Activated naive CD8-positive, alpha-beta T cell treated with anti-CD3 and anti-CD28 coated beads, Interleukin-2, amount 10 ng/mL, durations not matched to agents 7 days and 5 days (primary cell): Measurements from ENCODE around the gene NR2C2AP. TPM values are rescaled to one million over a fixed set of nuclear protein-coding genes. Genes with fewer than 3 reads are reported as not detected.

ENCODE experiments used
- ATAC-seq: fragments of 150-1000 bp; cut with Tn5 transposase; one replicate; pipeline ENCODE4 v1.10.0; 2021; ENCODE audit warnings: low read depth, moderate library complexity
- POLR2A ChIA-PET: fragments of 350-600 bp; sonication (Branson Sonifier 250); formaldehyde crosslinking; loops from one replicate; lab custom pipeline; 2021; ENCODE audit warnings: antibody characterized with exemption; lab: Charles Lee
- DNase-seq: peaks from one replicate; pipeline ENCODE4 v3.0.0; 2021
- H3K27ac Mint-ChIP-seq: one replicate; pipeline ENCODE4 v1.8.0; 2022; ENCODE audit warnings: mild to moderate bottlenecking, mixed read lengths
- H3K27me3 Mint-ChIP-seq: one replicate; pipeline ENCODE4 v1.8.0; 2022; ENCODE audit warnings: mild to moderate bottlenecking, moderate library complexity, mixed read lengths
- H3K36me3 Mint-ChIP-seq: one replicate; pipeline ENCODE4 v1.8.0; 2021; ENCODE audit warnings: mild to moderate bottlenecking, mixed read lengths
- H3K4me1 Mint-ChIP-seq: one replicate; pipeline ENCODE4 v1.8.0; 2021; ENCODE audit warnings: mixed read lengths
- H3K4me3 Mint-ChIP-seq: one replicate; pipeline ENCODE4 v1.8.0; 2022; ENCODE audit warnings: mild to moderate bottlenecking, moderate library complexity, mixed read lengths
- H3K9me3 Mint-ChIP-seq: one replicate; pipeline ENCODE4 v1.8.0; 2021; ENCODE audit warnings: mixed read lengths
- total RNA-seq, 2 experiments: library from RNA; stranded (reverse); gene quantifications; one replicate each; pipeline ENCODE4 v1.2.3, GENCODE V29; 2021

The NR2C2AP gene, protein sequence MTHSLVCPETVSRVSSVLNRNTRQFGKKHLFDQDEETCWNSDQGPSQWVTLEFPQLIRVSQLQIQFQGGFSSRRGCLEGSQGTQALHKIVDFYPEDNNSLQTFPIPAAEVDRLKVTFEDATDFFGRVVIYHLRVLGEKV
- total RNA-seq: 10 to 100 TPM; 29.1 to 32.9 TPM

- DNase-seq (peak; percentile 93), ATAC-seq (peak; percentile 91)
- Mint-ChIP-seq H3K36me3 (peaks cover 5% of the 10 kb centered on the region), H3K9me3 (peaks cover 2% of the 10 kb centered on the region), H3K4me1 (peaks cover 21% of the 10 kb centered on the region), H3K27ac (peak within 1 kb of the TSS; percentile 84), H3K27me3 (peaks cover 2% of the 10 kb centered on the region), H3K4me3 (peak within 1 kb of the TSS; percentile 90)
- POLR2A ChIA-PET: interaction anchor here (0.5 to 2.9 kb wide), 12 partner anchors 10 to 1439 kb away, joined by 3 to 58 read pairs (median 3); partner anchors contain the start of genes BORCS8, COPE, DDX49 and ELL
Observed at GRCh38 chr19:19203012-19203856, at the start of gene NR2C2AP. Gene NR2C2AP (minus strand): TSS chr19:19203414. CDS start chr19:19203060, 354 bp downstream.

DNA sequence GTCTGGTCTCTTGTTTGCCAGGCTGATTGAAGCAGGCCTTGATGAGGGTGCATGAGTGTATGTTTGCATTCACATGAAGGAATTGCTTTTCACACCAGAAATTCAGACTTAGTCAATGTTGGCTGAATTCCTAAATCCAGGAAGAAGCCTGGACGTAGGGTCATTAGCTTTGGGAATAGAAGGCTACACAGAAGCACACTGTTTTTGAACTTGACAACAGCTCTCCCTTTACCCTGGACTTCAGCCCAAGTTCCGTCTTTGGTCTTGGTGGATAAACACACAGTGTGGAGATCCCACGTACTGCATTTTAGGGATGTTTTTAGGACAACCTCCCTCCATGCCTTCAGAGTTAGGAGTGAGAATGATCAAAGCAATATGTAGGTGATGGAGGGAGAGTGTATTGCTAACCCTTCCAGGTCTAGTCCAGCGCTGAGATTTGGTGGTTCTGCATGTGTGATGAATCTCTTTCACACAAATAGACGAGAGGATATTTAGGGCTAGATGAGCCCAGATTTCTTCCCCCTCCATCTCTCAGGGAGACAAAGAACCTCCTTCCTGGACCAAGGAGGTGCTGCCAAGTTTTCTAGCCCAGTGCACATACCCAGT, 47.1 kb upstream of the NR2C2AP start:
- ATAC-seq: no peak
- peaks cover 17% of the 10 kb centered on the region for H3K27me3 Mint-ChIP-seq
- no peaks in the 10 kb centered on the region for H3K9me3 Mint-ChIP-seq
- DNase-seq: no peak
- H3K4me1 Mint-ChIP-seq: no peaks in the 10 kb centered on the region
- no peak overlapping the region for H3K27ac Mint-ChIP-seq
- no peaks in the 10 kb centered on the region for H3K36me3 Mint-ChIP-seq
- H3K4me3 Mint-ChIP-seq: no peak overlapping the region
- POLR2A ChIA-PET: no interaction called here

DNA sequence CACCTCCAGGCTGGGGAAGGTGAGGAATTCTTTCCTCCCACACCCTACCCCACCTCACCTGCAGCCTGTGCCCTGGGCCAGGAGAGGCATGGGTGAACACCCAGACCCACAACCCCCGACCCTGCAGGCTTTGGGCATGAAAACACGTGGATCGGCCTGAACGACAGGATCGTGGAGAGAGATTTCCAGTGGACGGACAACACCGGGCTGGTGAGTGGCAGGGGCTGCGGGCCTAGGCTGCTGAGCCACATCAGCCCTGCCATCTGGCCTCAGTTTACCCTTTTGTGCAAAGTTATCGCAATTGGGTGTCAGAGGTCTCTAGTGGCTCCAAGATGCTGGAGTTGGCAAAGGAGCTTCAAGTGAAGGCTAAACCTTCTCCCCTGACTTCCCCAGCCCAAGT, 37.3 kb upstream of the NR2C2AP start:
- H3K4me1 Mint-ChIP-seq: no peaks in the 10 kb centered on the region
- H3K27me3 Mint-ChIP-seq: no peaks in the 10 kb centered on the region
- ATAC-seq (no peak), DNase-seq (no peak)
- H3K36me3 Mint-ChIP-seq: no peaks in the 10 kb centered on the region
- H3K27ac Mint-ChIP-seq: no peak overlapping the region
- POLR2A ChIA-PET: no interaction called here
- H3K9me3 Mint-ChIP-seq: peaks cover 4% of the 10 kb centered on the region
- H3K4me3 Mint-ChIP-seq: no peak overlapping the region

DNA sequence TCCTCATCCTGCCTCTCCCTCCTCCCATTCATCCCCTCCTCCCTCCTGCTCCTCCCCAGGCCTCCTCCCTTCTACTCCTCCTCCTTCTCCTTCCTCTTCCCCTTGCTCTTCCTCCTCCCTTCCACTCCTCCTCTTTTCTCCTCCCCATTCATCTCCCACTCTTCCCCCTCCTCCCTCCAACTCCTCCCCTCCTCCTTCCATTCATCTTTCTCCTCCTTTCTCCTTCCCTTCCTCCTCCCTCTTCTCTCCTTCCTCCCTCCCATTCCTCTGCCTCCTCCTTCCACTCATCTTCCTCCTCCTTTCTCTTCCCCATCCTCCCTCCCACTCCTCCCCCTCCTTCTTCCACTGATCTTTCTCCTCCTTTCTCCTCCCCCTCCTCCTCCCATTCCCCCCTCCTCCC, 36.5 kb upstream of the NR2C2AP start:
- Mint-ChIP-seq H3K4me3 (no peak overlapping the region), H3K27me3 (no peaks in the 10 kb centered on the region)

GRCh38 chr19:19238126-19238894, 35.1 kb upstream of the NR2C2AP start:
- DNase-seq: no peak
- no peaks in the 10 kb centered on the region for H3K36me3 Mint-ChIP-seq
- ATAC-seq: no peak
- peaks cover 9% of the 10 kb centered on the region for H3K9me3 Mint-ChIP-seq
- POLR2A ChIA-PET: no interaction called here
- H3K4me1 Mint-ChIP-seq: no peaks in the 10 kb centered on the region
- H3K27me3 Mint-ChIP-seq: no peaks in the 10 kb centered on the region
- no peak overlapping the region for H3K27ac Mint-ChIP-seq
- no peak overlapping the region for H3K4me3 Mint-ChIP-seq

More for the DNA sequence above, 36.5 kb upstream of the NR2C2AP start:
- Mint-ChIP-seq H3K9me3 (peaks cover 4% of the 10 kb centered on the region), H3K4me1 (no peaks in the 10 kb centered on the region), H3K36me3 (no peaks in the 10 kb centered on the region), H3K27ac (no peak overlapping the region)
- POLR2A ChIA-PET: no interaction called here
- no peak for ATAC-seq
- no peak for DNase-seq

DNA sequence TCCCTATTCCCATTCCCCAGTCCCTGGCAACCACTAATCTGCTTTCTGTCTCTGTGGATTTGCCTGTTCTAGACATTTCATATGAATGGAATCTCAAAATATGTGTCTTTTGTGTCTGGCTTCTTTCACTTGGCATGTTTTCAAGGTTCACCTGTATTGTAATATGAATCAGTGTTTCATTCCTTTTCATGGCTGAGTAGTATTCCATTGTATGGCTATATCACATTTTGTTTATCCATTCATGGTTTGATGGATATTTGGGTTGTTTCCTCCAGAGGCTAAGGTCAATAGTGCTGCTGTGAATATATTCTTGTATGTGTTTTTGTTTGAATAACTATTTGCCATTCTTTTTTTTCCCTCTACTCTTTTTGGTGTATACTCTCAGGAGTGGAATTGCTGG, 33.0 kb upstream of the NR2C2AP start:
- no peaks in the 10 kb centered on the region for H3K27me3 Mint-ChIP-seq
- peaks cover 9% of the 10 kb centered on the region for H3K9me3 Mint-ChIP-seq
- ATAC-seq: no peak

DNA sequence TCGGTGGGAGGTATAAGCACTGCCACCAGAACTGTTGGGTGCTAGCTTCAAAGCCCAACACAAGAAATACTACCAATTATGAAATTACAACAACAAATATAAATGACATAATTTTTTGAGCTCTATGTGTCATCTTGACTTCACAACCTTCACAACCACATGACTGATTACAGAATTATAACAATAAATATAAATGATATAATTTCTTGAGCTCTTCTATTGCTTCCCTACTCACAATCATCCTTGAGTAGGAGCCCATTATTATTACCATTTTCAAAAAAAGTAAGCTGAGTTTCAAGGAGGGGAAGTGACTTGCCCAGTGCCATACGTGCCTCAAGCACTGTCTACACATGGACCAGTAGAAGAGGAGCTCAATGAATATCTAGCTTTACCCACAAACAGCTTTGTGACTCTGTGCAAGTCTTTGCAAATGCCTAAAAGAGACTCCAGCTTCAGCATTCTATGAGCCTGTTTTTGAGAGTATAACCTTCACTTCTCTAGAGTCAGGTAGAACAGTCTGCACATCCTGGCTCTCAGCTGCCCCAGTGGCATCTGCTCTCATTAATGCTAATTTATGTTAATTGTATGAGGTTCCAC, 31.1 kb upstream of the NR2C2AP start:
- Mint-ChIP-seq H3K9me3 (peaks cover 9% of the 10 kb centered on the region), H3K4me1 (no peaks in the 10 kb centered on the region), H3K27me3 (no peaks in the 10 kb centered on the region), H3K27ac (no peak overlapping the region), H3K4me3 (no peak overlapping the region), H3K36me3 (no peaks in the 10 kb centered on the region)
- DNase-seq (no peak), ATAC-seq (no peak)
- POLR2A ChIA-PET: no interaction called here

More for the DNA sequence above, 33.0 kb upstream of the NR2C2AP start:
- Mint-ChIP-seq H3K36me3 (no peaks in the 10 kb centered on the region), H3K4me3 (no peak overlapping the region), H3K27ac (no peak overlapping the region), H3K4me1 (no peaks in the 10 kb centered on the region)
- DNase-seq: no peak
- POLR2A ChIA-PET: no interaction called here

GRCh38 chr19:19232261-19232721, 29.1 kb upstream of the NR2C2AP start:
- ATAC-seq (no peak), DNase-seq (no peak)
- Mint-ChIP-seq H3K4me1 (no peaks in the 10 kb centered on the region), H3K27me3 (peaks cover 4% of the 10 kb centered on the region), H3K4me3 (no peak overlapping the region), H3K9me3 (peaks cover 9% of the 10 kb centered on the region), H3K36me3 (no peaks in the 10 kb centered on the region), H3K27ac (no peak overlapping the region)
- POLR2A ChIA-PET: interaction anchor here (0.5 kb wide), 1 partner anchor 503 kb away, joined by 3 read pairs; no protein-coding TSS in a partner anchor

DNA sequence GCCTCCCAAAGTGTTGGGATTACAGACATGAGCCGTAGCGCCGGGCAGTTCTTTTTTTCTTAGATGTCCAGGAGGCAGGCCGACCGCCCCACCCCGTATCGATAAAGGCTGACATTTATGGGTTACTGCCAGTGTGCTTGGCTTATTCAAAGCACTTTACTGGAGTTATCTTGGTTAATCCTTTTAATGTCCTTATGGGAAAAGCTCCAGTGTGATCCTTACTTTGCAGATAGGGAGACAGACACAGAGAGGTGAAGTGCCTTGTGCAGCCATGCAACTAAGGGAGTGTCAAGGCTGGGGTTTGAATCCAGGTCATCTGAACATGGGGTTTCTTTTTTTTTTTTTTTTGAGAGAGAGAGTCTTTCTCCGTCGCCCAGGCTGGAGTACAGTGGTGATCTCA, 27.8 kb upstream of the NR2C2AP start:
- Mint-ChIP-seq H3K4me3 (no peak overlapping the region), H3K27ac (no peak overlapping the region), H3K36me3 (no peaks in the 10 kb centered on the region), H3K4me1 (no peaks in the 10 kb centered on the region), H3K9me3 (peaks cover 6% of the 10 kb centered on the region), H3K27me3 (peaks cover 4% of the 10 kb centered on the region)
- DNase-seq (no peak), ATAC-seq (no peak)
- POLR2A ChIA-PET: no interaction called here

DNA sequence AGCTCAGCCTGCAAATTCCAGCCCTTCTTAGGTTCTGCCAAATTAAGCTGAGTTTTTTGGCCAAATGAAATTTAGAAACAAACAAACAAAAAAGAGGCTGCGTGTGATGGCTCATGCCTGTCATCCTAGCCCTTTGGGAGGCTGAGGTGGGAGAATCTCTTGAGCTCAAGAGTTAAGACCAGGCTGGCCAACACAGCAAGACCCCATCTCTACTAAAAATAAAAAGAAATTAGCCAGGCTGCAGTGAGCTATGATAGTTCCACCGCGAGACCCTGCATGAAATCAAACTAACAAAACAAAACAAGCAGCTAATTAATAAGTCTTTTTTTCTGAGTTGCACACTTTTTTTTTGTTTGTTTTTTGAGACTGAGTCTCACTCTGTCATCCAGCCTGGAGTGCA, 26.5 kb upstream of the NR2C2AP start:
- Mint-ChIP-seq H3K27ac (no peak overlapping the region), H3K4me1 (no peaks in the 10 kb centered on the region), H3K27me3 (peaks cover 7% of the 10 kb centered on the region), H3K9me3 (peaks cover 5% of the 10 kb centered on the region), H3K4me3 (no peak overlapping the region), H3K36me3 (no peaks in the 10 kb centered on the region)
- ATAC-seq: no peak
- POLR2A ChIA-PET: interaction anchor here (0.6 kb wide), 1 partner anchor 37 kb away, joined by 4 read pairs; no protein-coding TSS in a partner anchor
- DNase-seq: no peak

GRCh38 chr19:19227217-19227616, 24.0 kb upstream of the NR2C2AP start:
- H3K4me3 Mint-ChIP-seq: no peak overlapping the region

GRCh38 chr19:19226663-19227062, 23.4 kb upstream of the NR2C2AP start:
- peaks cover 27% of the 10 kb centered on the region for H3K27me3 Mint-ChIP-seq
- H3K36me3 Mint-ChIP-seq: no peaks in the 10 kb centered on the region
- POLR2A ChIA-PET: no interaction called here
- no peak for ATAC-seq
- no peaks in the 10 kb centered on the region for H3K9me3 Mint-ChIP-seq
- H3K27ac Mint-ChIP-seq: no peak overlapping the region
- H3K4me1 Mint-ChIP-seq: peaks cover 2% of the 10 kb centered on the region
- H3K4me3 Mint-ChIP-seq: no peak overlapping the region
- DNase-seq: no peak

More at GRCh38 chr19:19227217-19227616, 24.0 kb upstream of the NR2C2AP start:
- H3K9me3 Mint-ChIP-seq: no peaks in the 10 kb centered on the region
- DNase-seq: no peak
- H3K27ac Mint-ChIP-seq: no peak overlapping the region
- H3K27me3 Mint-ChIP-seq: peaks cover 26% of the 10 kb centered on the region
- ATAC-seq: no peak
- peaks cover 2% of the 10 kb centered on the region for H3K4me1 Mint-ChIP-seq
- POLR2A ChIA-PET: no interaction called here
- H3K36me3 Mint-ChIP-seq: no peaks in the 10 kb centered on the region
